Prostate gland (tissue), 2 donors: ENCODE data around the gene SLC25A43. TPM values are rescaled to one million over a fixed set of nuclear protein-coding genes. Genes with fewer than 3 reads are reported as not detected.

ENCODE experiments used
- DNase-seq: peaks from one replicate; pipeline ENCODE4 v3.0.0-alpha.2; 2019; ENCODE audit warnings: low spot score
- H3K27ac ChIP-seq, 2 donors: fragments of 200-600 bp; sonication (generic); 2 replicates each; pipeline ENCODE4 v1.5.1; 2017 to 2019
- H3K27me3 ChIP-seq: fragments of 200-600 bp; sonication (generic); replicated peaks from 2 replicates; pipeline ENCODE4 v1.5.1; 2019; ENCODE audit not compliant: insufficient read depth
- H3K36me3 ChIP-seq, 2 donors: fragments of 200-600 bp; sonication (generic); 1 replicate in 1 of 2; 2 replicates in 1 of 2; pipeline versions ENCODE4 v1.5.1 to v1.8.1; 2017 to 2019
- H3K4me1 ChIP-seq: fragments of 200-600 bp; sonication (generic); replicated peaks from 2 replicates; pipeline ENCODE4 v1.5.1; 2019
- H3K4me3 ChIP-seq, 2 donors: fragments of 200-600 bp; sonication (generic); 2 replicates each; pipeline ENCODE4 v1.5.1; 2017 to 2019
- H3K9me3 ChIP-seq: fragments of 200-600 bp; sonication (generic); 2 replicates; pipeline ENCODE4 v1.5.1; 2017
- POLR2A ChIP-seq: fragments of 450-650 bp; IDR thresholded peaks from one replicate; pipeline ENCODE4 v1.6.1; 2016; ENCODE audit warnings: antibody characterized with exemption, mild to moderate bottlenecking
- POLR2AphosphoS5 ChIP-seq: sonication (generic); formaldehyde crosslinking; IDR thresholded peaks from one replicate; pipeline ENCODE4 v1.6.1; 2017; ENCODE audit warnings: antibody characterized with exemption
- WGBS: methylation state at CpG from one replicate; pipeline ENCODE4 v1.1.5; 2018; 5-methylcytosine and 5-hydroxymethylcytosine counted together
- intact Hi-C: fragments of 100-400 bp; cut with DNase I; formaldehyde crosslinking; loops from one replicate; pipeline ENCODE4 v1.14.2; 2022
- total RNA-seq, 2 donors: library from RNA; depleted of rRNA; stranded (reverse); fragments of >200 nt; gene quantifications; one replicate each; pipeline ENCODE4 v1.1.0, GENCODE V29; 2016
- TF ChIP-seq, protein P1 (sequence below), 4 experiments: fragments of 200-600 bp in 2 of 4; fragments of 450-650 bp in 2 of 4; sonication (generic) in 2 of 4; IDR thresholded peaks; 1 replicate in 3 of 4; 2 replicates in 1 of 4; pipeline ENCODE4 v1.5.1; 2016 to 2019; ENCODE audit warnings: antibody characterized with exemption in 4 of 4, mild to moderate bottlenecking in 2 of 4, moderate library complexity in 2 of 4

Gene SLC25A43
- total RNA-seq, 2 donors from 2014 or later: 7.4 to 15.3 TPM

- Histone ChIP-seq H3K9me3 (no peaks in the 10 kb centered on the region), H3K27me3 (no peaks in the 10 kb centered on the region), H3K4me1 (no peaks in the 10 kb centered on the region), H3K36me3 (no peaks in the 10 kb centered on the region), H3K27ac (peak within 1 kb of the TSS; percentile 87 to 88), H3K4me3 (peak within 1 kb of the TSS; percentile 52 to 53)
- intact Hi-C loops: loop anchor here (5.0 to 10.0 kb wide), 2 partner anchors 71 to 107 kb away; partner anchors contain the start of genes SLC25A43 and UBE2A
- 11% methylated on average over 10 of the region's 46 CpGs for WGBS
- DNase-seq: peak; percentile 72
- peak; percentile 83 for TF ChIP-seq POLR2A
- TF ChIP-seq, protein P1, sequence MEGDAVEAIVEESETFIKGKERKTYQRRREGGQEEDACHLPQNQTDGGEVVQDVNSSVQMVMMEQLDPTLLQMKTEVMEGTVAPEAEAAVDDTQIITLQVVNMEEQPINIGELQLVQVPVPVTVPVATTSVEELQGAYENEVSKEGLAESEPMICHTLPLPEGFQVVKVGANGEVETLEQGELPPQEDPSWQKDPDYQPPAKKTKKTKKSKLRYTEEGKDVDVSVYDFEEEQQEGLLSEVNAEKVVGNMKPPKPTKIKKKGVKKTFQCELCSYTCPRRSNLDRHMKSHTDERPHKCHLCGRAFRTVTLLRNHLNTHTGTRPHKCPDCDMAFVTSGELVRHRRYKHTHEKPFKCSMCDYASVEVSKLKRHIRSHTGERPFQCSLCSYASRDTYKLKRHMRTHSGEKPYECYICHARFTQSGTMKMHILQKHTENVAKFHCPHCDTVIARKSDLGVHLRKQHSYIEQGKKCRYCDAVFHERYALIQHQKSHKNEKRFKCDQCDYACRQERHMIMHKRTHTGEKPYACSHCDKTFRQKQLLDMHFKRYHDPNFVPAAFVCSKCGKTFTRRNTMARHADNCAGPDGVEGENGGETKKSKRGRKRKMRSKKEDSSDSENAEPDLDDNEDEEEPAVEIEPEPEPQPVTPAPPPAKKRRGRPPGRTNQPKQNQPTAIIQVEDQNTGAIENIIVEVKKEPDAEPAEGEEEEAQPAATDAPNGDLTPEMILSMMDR (IDR thresholded peaks at IDR 0.05): peak in 1 of 4 experiments; percentile 11
- peak; percentile 55 for TF ChIP-seq POLR2AphosphoS5
These were observed 68.9 kb downstream of the SLC25A43 start, which contains the start of gene SLC25A5 for GRCh38 chrX:119467842-119468550. TSS of gene SLC25A5 (plus strand) at chrX:119468444. CDS start at chrX:119468516, 72 bp downstream.

GRCh38 chrX:119468551-119469312, 69.6 kb downstream of the SLC25A43 start:
- Histone ChIP-seq H3K4me1 (no peaks in the 10 kb centered on the region), H3K27me3 (no peaks in the 10 kb centered on the region), H3K9me3 (no peaks in the 10 kb centered on the region), H3K27ac (peak overlapping the region; percentile 87 to 88), H3K36me3 (no peaks in the 10 kb centered on the region), H3K4me3 (peak overlapping the region; percentile 52 to 53)
- peak; percentile 79 for DNase-seq
- under 1% methylated on average over 49 of the region's 78 CpGs for WGBS
- TF ChIP-seq, protein P1 (IDR thresholded peaks at IDR 0.05): peak; percentile 65 to 90 (median 79)
- TF ChIP-seq POLR2AphosphoS5 (no peak), POLR2A (peak; percentile 45)
- intact Hi-C loops: loop anchor here (5.0 to 10.0 kb wide), 2 partner anchors 71 to 106 kb away; partner anchors contain the start of genes SLC25A43 and UBE2A

GRCh38 chrX:119469313-119469635, 70.1 kb downstream of the SLC25A43 start:
- H3K9me3 ChIP-seq: no peaks in the 10 kb centered on the region
- peak overlapping the region; percentile 52 to 53 for H3K4me3 ChIP-seq
- intact Hi-C loops: loop anchor here (5.0 to 10.0 kb wide), 2 partner anchors 72 to 106 kb away; partner anchors contain the start of genes SLC25A43 and UBE2A
- no peak for DNase-seq
- H3K27me3 ChIP-seq: no peaks in the 10 kb centered on the region
- no peaks in the 10 kb centered on the region for H3K4me1 ChIP-seq
- TF ChIP-seq, protein P1 (IDR thresholded peaks at IDR 0.05): no peak
- TF ChIP-seq POLR2A: no peak
- 0% methylated on average over 6 of the region's 8 CpGs for WGBS
- H3K36me3 ChIP-seq: no peaks in the 10 kb centered on the region
- peak overlapping the region; percentile 73 to 87 for H3K27ac ChIP-seq

- Histone ChIP-seq H3K27ac (no peak overlapping the region), H3K4me1 (no peaks in the 10 kb centered on the region), H3K27me3 (no peaks in the 10 kb centered on the region), H3K36me3 (no peaks in the 10 kb centered on the region), H3K4me3 (no peak overlapping the region), H3K9me3 (no peaks in the 10 kb centered on the region)
- intact Hi-C loops: no loop called here
- DNase-seq: no peak
- WGBS: 74% methylated on average over 23 of the region's 23 CpGs
- TF ChIP-seq POLR2A (no peak), POLR2AphosphoS5 (no peak)
- TF ChIP-seq, protein P1 (IDR thresholded peaks at IDR 0.05): no peak
These were observed 75.7 kb downstream of the SLC25A43 start for GRCh38 chrX:119474615-119475388.
